Suprapubic skin (tissue), 4 donors: Measurements from ENCODE around the gene MPZ. TPM values are rescaled to one million over a fixed set of nuclear protein-coding genes. Genes with fewer than 3 reads are reported as not detected.
"Not testable (repeated sequence)": the region's sequence is repeated elsewhere in the genome, so short reads cannot be mapped to it uniquely, and the experiment has no call there.

Experiments used
- DNase-seq, 2 donors: peaks; one replicate each; pipeline ENCODE4 v3.0.0-alpha.2; 2019; ENCODE audit warnings: low spot score in 2 of 2
- H3K27ac ChIP-seq: fragments of 200-600 bp; sonication (generic); one replicate; pipeline ENCODE4 v1.5.1; 2019
- H3K27me3 ChIP-seq: fragments of 200-600 bp; sonication (generic); one replicate; pipeline ENCODE4 v1.5.1; 2019
- H3K36me3 ChIP-seq: fragments of 200-600 bp; sonication (generic); one replicate; pipeline ENCODE4 v1.5.1; 2019
- H3K4me1 ChIP-seq: fragments of 200-600 bp; sonication (generic); one replicate; pipeline ENCODE4 v1.5.1; 2019
- H3K4me3 ChIP-seq: fragments of 200-600 bp; sonication (generic); one replicate; pipeline ENCODE4 v1.5.1; 2019; ENCODE audit warnings: mild to moderate bottlenecking
- H3K9me3 ChIP-seq: fragments of 200-600 bp; sonication (generic); one replicate; pipeline ENCODE4 v1.5.1; 2019
- EP300 ChIP-seq: sonication (generic); formaldehyde crosslinking; IDR thresholded peaks from one replicate; pipeline ENCODE4 v1.6.1; 2017; ENCODE audit warnings: antibody characterized with exemption
- POLR2A ChIP-seq, 2 donors: fragments of 450-650 bp; IDR thresholded peaks; one replicate each; pipeline ENCODE4 v1.6.1; 2017; ENCODE audit warnings: antibody characterized with exemption in 2 of 2, mild to moderate bottlenecking in 2 of 2, moderate library complexity in 2 of 2
- POLR2AphosphoS5 ChIP-seq, 3 donors: sonication (generic); formaldehyde crosslinking; IDR thresholded peaks; one replicate each; pipeline ENCODE4 v1.6.1; 2017; ENCODE audit warnings: antibody characterized with exemption in 3 of 3
- WGBS: methylation state at CpG from one replicate; pipeline ENCODE4 v1.1.5; 2018; 5-methylcytosine and 5-hydroxymethylcytosine counted together
- total RNA-seq, 4 donors: library from RNA; depleted of rRNA; stranded (reverse); fragments of >200 nt; gene quantifications; one replicate each; pipeline ENCODE4 v1.1.0, GENCODE V29; 2016
- TF ChIP-seq, protein P1 (sequence below), 2 donors: fragments of 200-600 bp in 1 of 2; fragments of 450-650 bp in 1 of 2; sonication (generic) in 1 of 2; IDR thresholded peaks; one replicate each; pipeline ENCODE4 v1.5.1; 2016 to 2019; ENCODE audit warnings: antibody characterized with exemption in 2 of 2, mild to moderate bottlenecking in 1 of 2, moderate library complexity in 1 of 2

The MPZ gene
- total RNA-seq, 4 donors from 2014 or later = 2.0 to 3.9 (median 2.7) TPM

DNA sequence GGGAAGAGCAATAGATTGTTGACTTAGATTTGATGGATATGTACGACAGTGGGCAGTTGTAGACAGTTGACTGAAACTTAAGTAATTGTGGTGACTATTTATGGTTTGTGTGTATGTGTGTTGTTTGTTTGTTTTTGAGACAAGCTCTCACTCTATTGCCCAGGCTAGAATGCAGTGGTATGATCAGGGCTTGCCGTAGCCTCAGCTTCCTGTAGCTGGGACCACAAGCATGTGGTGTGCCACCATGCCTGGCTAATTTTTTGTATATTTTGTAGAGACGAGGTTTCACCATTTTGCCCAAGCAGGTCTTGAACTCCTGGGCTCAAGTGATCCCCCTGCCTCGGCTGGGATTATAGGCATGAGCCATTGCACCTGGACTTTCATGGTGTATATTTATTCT is 14.3 kb upstream of the MPZ start:
- no peak for TF ChIP-seq POLR2A (IDR thresholded peaks at IDR 0.05)
- TF ChIP-seq, protein P1, sequence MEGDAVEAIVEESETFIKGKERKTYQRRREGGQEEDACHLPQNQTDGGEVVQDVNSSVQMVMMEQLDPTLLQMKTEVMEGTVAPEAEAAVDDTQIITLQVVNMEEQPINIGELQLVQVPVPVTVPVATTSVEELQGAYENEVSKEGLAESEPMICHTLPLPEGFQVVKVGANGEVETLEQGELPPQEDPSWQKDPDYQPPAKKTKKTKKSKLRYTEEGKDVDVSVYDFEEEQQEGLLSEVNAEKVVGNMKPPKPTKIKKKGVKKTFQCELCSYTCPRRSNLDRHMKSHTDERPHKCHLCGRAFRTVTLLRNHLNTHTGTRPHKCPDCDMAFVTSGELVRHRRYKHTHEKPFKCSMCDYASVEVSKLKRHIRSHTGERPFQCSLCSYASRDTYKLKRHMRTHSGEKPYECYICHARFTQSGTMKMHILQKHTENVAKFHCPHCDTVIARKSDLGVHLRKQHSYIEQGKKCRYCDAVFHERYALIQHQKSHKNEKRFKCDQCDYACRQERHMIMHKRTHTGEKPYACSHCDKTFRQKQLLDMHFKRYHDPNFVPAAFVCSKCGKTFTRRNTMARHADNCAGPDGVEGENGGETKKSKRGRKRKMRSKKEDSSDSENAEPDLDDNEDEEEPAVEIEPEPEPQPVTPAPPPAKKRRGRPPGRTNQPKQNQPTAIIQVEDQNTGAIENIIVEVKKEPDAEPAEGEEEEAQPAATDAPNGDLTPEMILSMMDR (IDR thresholded peaks at IDR 0.05) = no peak
- no peak for TF ChIP-seq EP300
- TF ChIP-seq POLR2AphosphoS5 (IDR thresholded peaks at IDR 0.05) = no peak
- Histone ChIP-seq H3K4me3 (no peak overlapping the region), H3K27me3 (no peaks in the 10 kb centered on the region), H3K9me3 (no peaks in the 10 kb centered on the region), H3K36me3 (peaks cover 46% of the 10 kb centered on the region), H3K27ac (no peak overlapping the region), H3K4me1 (no peaks in the 10 kb centered on the region)
- WGBS = 90% methylated on average over 4 of the region's 4 CpGs
- no peak for DNase-seq

DNA sequence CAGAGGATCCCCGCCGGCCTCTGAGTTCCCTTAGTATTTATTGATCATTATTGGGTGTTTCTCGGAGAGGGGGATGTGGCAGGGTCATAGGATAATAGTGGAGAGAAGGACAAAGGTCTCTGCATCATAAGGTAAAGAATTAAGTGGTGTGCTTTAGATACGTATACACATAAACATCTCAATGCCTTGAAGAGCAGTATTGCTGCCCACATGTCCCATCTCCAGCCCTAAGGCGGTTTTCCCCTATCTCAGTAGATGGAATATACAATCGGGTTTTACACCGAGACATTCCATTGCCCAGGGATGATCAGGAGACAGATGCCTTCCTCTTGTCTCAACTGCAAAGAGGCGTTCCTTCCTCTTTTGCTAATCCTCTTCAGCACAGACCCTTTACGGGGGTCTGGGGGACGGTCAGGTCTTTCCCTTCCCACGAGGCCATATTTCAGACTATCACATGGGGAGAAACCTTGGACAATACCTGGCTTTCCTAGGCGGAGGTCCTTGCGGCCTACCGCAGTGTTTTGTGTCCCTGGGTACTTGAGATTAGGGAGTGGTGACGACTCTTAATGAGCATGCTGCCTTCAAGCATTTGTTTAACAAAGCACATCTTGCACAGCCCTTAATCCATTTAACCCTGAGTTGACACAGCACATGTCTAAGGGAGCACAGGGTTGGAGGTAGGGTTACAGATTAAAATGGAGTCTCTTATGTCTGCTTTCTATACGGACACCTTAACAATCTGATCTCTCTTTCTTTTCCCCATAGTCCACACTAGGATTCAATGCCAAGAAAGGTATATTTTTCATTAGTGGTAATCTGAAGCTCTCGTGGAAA is 6.3 kb upstream of the MPZ start:
- H3K9me3 ChIP-seq, H3K27ac ChIP-seq, H3K27me3 ChIP-seq, H3K4me3 ChIP-seq, H3K36me3 ChIP-seq, DNase-seq: not testable (repeated sequence)
- H3K4me1 ChIP-seq = peaks cover 16% of the 10 kb centered on the region
- 77% methylated on average over 17 of the region's 17 CpGs for WGBS

DNA sequence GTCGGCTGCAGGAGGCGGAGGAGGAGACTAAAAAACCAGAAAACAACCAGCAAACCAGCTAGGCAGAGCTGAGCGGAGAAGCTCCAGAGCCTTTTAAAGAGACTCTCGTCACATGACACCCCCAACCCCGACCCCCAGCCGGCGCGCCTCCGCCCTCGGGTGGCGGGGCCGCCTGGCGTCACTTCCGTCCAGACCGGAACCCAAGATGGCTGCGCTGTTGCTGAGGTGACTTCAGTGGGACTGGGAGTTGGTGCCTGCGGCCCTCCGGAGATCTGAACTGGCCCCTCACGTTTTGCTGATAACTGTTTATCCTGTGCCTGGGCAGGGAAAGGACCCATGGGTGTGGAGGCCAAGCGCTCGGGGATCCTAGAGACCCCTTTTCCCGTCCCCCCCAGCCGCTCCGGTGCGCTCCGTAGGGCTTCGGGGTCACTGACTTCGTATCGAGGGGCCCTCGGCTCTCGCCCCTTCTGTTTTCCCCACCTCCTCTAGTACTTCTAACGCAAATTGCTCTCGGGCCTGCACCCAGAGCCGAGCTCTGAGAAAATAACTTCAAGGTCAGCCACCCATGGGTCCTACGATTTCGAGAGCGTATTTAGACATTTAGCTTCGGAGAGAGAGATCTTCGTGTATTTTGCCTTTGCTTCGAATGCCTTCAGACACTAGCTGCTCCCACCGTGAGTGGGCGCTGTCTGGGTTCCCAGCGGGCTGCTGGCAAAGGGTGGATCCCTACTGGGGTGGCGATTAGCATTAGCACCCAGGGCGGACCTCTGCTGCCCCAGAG is 4.6 kb upstream of the MPZ start, which contains the start of gene SDHC:
Gene SDHC, plus strand, starts transcription at position 181 of the 781 bp plus-strand sequence. Its CDS starts 25 bp downstream, at position 206.
- Histone ChIP-seq H3K27me3 (no peaks in the 10 kb centered on the region), H3K27ac (peak within 1 kb of the TSS; percentile 83), H3K36me3 (peaks cover 5% of the 10 kb centered on the region), H3K9me3 (no peaks in the 10 kb centered on the region), H3K4me3 (peak within 1 kb of the TSS; percentile 62), H3K4me1 (peaks cover 16% of the 10 kb centered on the region)
- DNase-seq = peak; percentile 92 to 94
- peak; percentile 57 to 87 (median 73) for TF ChIP-seq POLR2AphosphoS5 (IDR thresholded peaks at IDR 0.05)
- TF ChIP-seq POLR2A (IDR thresholded peaks at IDR 0.05) = peak; percentile 73 to 75
- no peak for TF ChIP-seq EP300
- TF ChIP-seq, protein P1 (IDR thresholded peaks at IDR 0.05) = peak in 1 of 2 donors; percentile 29
- WGBS = under 1% methylated on average over 26 of the region's 45 CpGs

DNA sequence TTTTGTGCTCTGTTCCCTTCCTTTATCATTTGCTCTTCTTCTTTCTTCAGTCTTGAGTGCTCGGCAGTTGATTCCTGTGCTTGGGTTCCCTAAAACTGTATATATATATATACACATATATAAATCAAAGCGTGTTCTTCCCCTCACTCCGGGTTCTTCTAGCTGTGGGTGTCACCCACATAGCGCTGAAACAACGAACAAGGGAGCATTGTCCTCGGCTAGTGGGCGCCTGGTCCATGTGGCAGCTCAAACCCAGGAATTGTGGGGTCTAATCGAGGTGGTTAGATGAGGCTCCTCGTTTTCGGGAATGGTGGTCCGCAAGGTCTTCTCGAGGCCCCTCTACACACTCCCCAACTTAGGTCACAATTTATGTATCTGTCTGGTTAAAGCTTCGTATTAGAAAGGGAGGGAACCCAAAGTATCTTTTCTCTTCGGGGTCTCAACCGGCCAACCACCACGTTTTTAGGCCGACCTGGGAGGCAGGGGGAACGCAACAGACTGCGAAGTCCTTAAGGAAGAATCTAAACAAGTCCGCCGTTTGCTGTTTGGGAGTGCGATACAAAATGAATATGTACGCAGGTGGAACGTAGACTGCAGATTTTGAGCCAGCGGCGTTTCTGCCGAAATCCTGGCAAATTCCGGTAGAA is 3.9 kb upstream of the MPZ start:
- Histone ChIP-seq H3K27me3 (no peaks in the 10 kb centered on the region), H3K36me3 (peaks cover 2% of the 10 kb centered on the region), H3K9me3 (no peaks in the 10 kb centered on the region), H3K27ac (peak overlapping the region; percentile 83), H3K4me1 (peaks cover 16% of the 10 kb centered on the region), H3K4me3 (peak overlapping the region; percentile 62)
- 35% methylated on average over 28 of the region's 28 CpGs for WGBS
- peak in 1 of 2 donors; percentile 63 for DNase-seq
- TF ChIP-seq POLR2AphosphoS5 (IDR thresholded peaks at IDR 0.05) (no peak), POLR2A (IDR thresholded peaks at IDR 0.05) (no peak)
- TF ChIP-seq, protein P1 (IDR thresholded peaks at IDR 0.05) = no peak

DNA sequence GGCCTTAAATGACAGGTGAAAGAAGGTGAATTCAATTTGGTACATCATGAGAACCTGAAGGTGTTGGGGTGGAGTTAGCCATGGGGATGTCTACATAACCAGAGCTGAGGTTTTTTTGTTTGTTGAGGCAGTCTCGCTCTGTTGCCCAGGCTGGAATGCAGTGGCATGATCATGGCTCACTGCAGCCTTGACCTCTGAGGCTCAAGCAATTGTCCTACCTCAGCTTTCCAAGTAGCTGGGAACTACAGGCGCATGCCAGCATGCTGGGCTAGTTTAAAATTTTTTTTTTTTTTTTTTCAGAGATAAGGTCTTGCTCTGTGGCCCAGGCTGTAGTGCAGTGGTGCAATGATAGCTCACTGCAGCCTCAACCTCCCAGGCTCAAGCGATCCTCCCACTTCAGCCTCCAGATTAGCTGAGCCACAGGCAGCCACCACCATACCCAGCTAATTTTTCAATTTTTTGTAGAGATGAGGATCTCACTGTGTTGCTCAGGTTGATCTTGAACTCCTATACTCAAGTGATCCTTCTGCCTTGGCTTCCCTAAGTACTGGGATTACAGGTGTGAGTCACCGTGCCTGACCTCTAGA is 1.9 kb upstream of the MPZ start:
- 91% methylated on average over 4 of the region's 4 CpGs for WGBS
- Histone ChIP-seq H3K27me3 (no peaks in the 10 kb centered on the region), H3K27ac (no peak overlapping the region), H3K9me3 (no peaks in the 10 kb centered on the region), H3K36me3 (no peaks in the 10 kb centered on the region), H3K4me1 (peaks cover 16% of the 10 kb centered on the region), H3K4me3 (no peak overlapping the region)
- TF ChIP-seq POLR2A (IDR thresholded peaks at IDR 0.05) (no peak), POLR2AphosphoS5 (IDR thresholded peaks at IDR 0.05) (no peak), EP300 (no peak)
- TF ChIP-seq, protein P1 (IDR thresholded peaks at IDR 0.05) = no peak
- no peak for DNase-seq
